Activated CD4-positive, alpha-beta T cell treated with anti-CD3 and anti-CD28 coated beads, Interleukin-2, amount 10 ng/mL, durations not matched to agents 24 days and 14 days (primary cell): ENCODE results near the gene MEAK7. TPM values are rescaled to one million over a fixed set of nuclear protein-coding genes. Genes with fewer than 3 reads are reported as not detected.
A peak's percentile ranks its signal among the peaks of the same experiment; 100 is the strongest.
"Not testable (repeated sequence)": the region's sequence is repeated elsewhere in the genome, so short reads cannot be mapped to it uniquely, and the experiment has no call there.

Experiments
- DNase-seq: peaks from one replicate; pipeline ENCODE4 v3.0.0; 2022
- H3K27ac Mint-ChIP-seq: one replicate; pipeline ENCODE4 v1.8.0; 2022; ENCODE audit warnings: mild to moderate bottlenecking, mixed read lengths
- H3K27me3 Mint-ChIP-seq: one replicate; pipeline ENCODE4 v1.8.0; 2022; ENCODE audit warnings: mixed read lengths
- H3K36me3 Mint-ChIP-seq: one replicate; pipeline ENCODE4 v1.8.0; 2022; ENCODE audit warnings: low read depth, mild to moderate bottlenecking, mixed read lengths
- H3K4me1 Mint-ChIP-seq: one replicate; pipeline ENCODE4 v1.8.0; 2021; ENCODE audit warnings: mixed read lengths
- H3K4me3 Mint-ChIP-seq: one replicate; pipeline ENCODE4 v1.8.0; 2022; ENCODE audit warnings: mild to moderate bottlenecking, moderate library complexity, mixed read lengths
- H3K9me3 Mint-ChIP-seq: one replicate; pipeline ENCODE4 v1.8.0; 2021; ENCODE audit warnings: mixed read lengths
- intact Hi-C: fragments of 100-400 bp; cut with micrococcal nuclease; formaldehyde crosslinking; loops from one replicate; pipeline ENCODE4 v1.15.1; 2023
- total RNA-seq: library from RNA; stranded (reverse); gene quantifications from 2 replicates; pipeline ENCODE4 v1.2.3, GENCODE V29; 2022

MEAK7 gene
- total RNA-seq, 1 donor from 2014 or later, result 12.5 TPM

GRCh38 chr16:84527532-84528269 lies 23.2 kb upstream of the MEAK7 start:
- Mint-ChIP-seq H3K4me3 (no peak overlapping the region), H3K27ac (no peak overlapping the region), H3K9me3 (peaks cover 5% of the 10 kb centered on the region), H3K27me3 (no peaks in the 10 kb centered on the region), H3K4me1 (peaks cover 28% of the 10 kb centered on the region), H3K36me3 (peaks cover 57% of the 10 kb centered on the region)
- DNase-seq, result no peak
- intact Hi-C loops, result no loop called here

GRCh38 chr16:84526794-84527531 lies 22.5 kb upstream of the MEAK7 start:
- Mint-ChIP-seq H3K4me3 (no peak overlapping the region), H3K9me3 (peaks cover 5% of the 10 kb centered on the region), H3K36me3 (peaks cover 55% of the 10 kb centered on the region), H3K27me3 (no peaks in the 10 kb centered on the region), H3K27ac (peak overlapping the region; percentile 51), H3K4me1 (peaks cover 21% of the 10 kb centered on the region)
- no peak for DNase-seq
- intact Hi-C loops, result no loop called here

- H3K9me3 Mint-ChIP-seq, H3K27ac Mint-ChIP-seq, intact Hi-C loops, H3K4me3 Mint-ChIP-seq, H3K27me3 Mint-ChIP-seq, DNase-seq: not testable (repeated sequence)
- Mint-ChIP-seq H3K36me3 (peaks cover 36% of the 10 kb centered on the region), H3K4me1 (peaks cover 26% of the 10 kb centered on the region)
These were observed 20.6 kb upstream of the MEAK7 start for GRCh38 chr16:84524941-84525581.

GRCh38 chr16:84524346-84524920 lies 20.0 kb upstream of the MEAK7 start:
- H3K36me3 Mint-ChIP-seq, result peaks cover 30% of the 10 kb centered on the region
- no peak overlapping the region for H3K27ac Mint-ChIP-seq
- intact Hi-C loops, result no loop called here
- no peak for DNase-seq
- H3K4me1 Mint-ChIP-seq, result peaks cover 32% of the 10 kb centered on the region
- no peak overlapping the region for H3K4me3 Mint-ChIP-seq
- H3K27me3 Mint-ChIP-seq, result no peaks in the 10 kb centered on the region
- peaks cover 5% of the 10 kb centered on the region for H3K9me3 Mint-ChIP-seq

- DNase-seq, result no peak
- H3K36me3 Mint-ChIP-seq, result peaks cover 18% of the 10 kb centered on the region
- no peaks in the 10 kb centered on the region for H3K27me3 Mint-ChIP-seq
- no peak overlapping the region for H3K4me3 Mint-ChIP-seq
- H3K9me3 Mint-ChIP-seq, result peaks cover 3% of the 10 kb centered on the region
- H3K27ac Mint-ChIP-seq, result no peak overlapping the region
- peaks cover 50% of the 10 kb centered on the region for H3K4me1 Mint-ChIP-seq
- intact Hi-C loops, result no loop called here
These were observed 17.0 kb upstream of the MEAK7 start for GRCh38 chr16:84521497-84521770.

GRCh38 chr16:84520725-84521496 lies 16.5 kb upstream of the MEAK7 start:
- intact Hi-C loops, result no loop called here
- Mint-ChIP-seq H3K4me3 (no peak overlapping the region), H3K27ac (peak overlapping the region; percentile 62), H3K4me1 (peaks cover 54% of the 10 kb centered on the region), H3K36me3 (peaks cover 21% of the 10 kb centered on the region), H3K9me3 (peaks cover 5% of the 10 kb centered on the region), H3K27me3 (no peaks in the 10 kb centered on the region)
- no peak for DNase-seq

- DNase-seq, result peak; percentile 74
- H3K27ac Mint-ChIP-seq, result peak overlapping the region; percentile 85
- H3K4me3 Mint-ChIP-seq, result peak overlapping the region; percentile 61
These were observed 15.4 kb upstream of the MEAK7 start for GRCh38 chr16:84519855-84520254.

GRCh38 chr16:84518804-84519341 lies 14.4 kb upstream of the MEAK7 start:
- H3K4me1 Mint-ChIP-seq, result peaks cover 62% of the 10 kb centered on the region
- intact Hi-C loops, result loop anchor here (1.0 kb wide), 1 partner anchor 81 kb away; no protein-coding TSS in a partner anchor
- H3K9me3 Mint-ChIP-seq, result peaks cover 5% of the 10 kb centered on the region
- peak; percentile 93 for DNase-seq
- H3K36me3 Mint-ChIP-seq, result peaks cover 23% of the 10 kb centered on the region
- H3K4me3 Mint-ChIP-seq, result peak overlapping the region; percentile 61
- H3K27me3 Mint-ChIP-seq, result no peaks in the 10 kb centered on the region
- peak overlapping the region; percentile 85 for H3K27ac Mint-ChIP-seq

More at GRCh38 chr16:84519855-84520254, 15.4 kb upstream of the MEAK7 start:
- intact Hi-C loops, result loop anchor here (1.0 kb wide), 1 partner anchor 80 kb away; no protein-coding TSS in a partner anchor
- Mint-ChIP-seq H3K9me3 (peaks cover 5% of the 10 kb centered on the region), H3K4me1 (peaks cover 56% of the 10 kb centered on the region), H3K27me3 (no peaks in the 10 kb centered on the region), H3K36me3 (peaks cover 20% of the 10 kb centered on the region)

GRCh38 chr16:84518220-84518619 lies 13.8 kb upstream of the MEAK7 start:
- Mint-ChIP-seq H3K27ac (peak overlapping the region; percentile 85), H3K4me1 (peaks cover 67% of the 10 kb centered on the region), H3K4me3 (peak overlapping the region; percentile 44), H3K36me3 (peaks cover 24% of the 10 kb centered on the region)
- H3K27me3 Mint-ChIP-seq, DNase-seq, intact Hi-C loops, H3K9me3 Mint-ChIP-seq: not testable (repeated sequence)

GRCh38 chr16:84517366-84517765 lies 12.9 kb upstream of the MEAK7 start:
- DNase-seq, result no peak
- H3K27me3 Mint-ChIP-seq, result no peaks in the 10 kb centered on the region
- H3K4me1 Mint-ChIP-seq, result peaks cover 69% of the 10 kb centered on the region
- peaks cover 19% of the 10 kb centered on the region for H3K36me3 Mint-ChIP-seq
- peak overlapping the region; percentile 85 for H3K27ac Mint-ChIP-seq
- H3K9me3 Mint-ChIP-seq, result peaks cover 5% of the 10 kb centered on the region
- intact Hi-C loops, result no loop called here
- no peak overlapping the region for H3K4me3 Mint-ChIP-seq

GRCh38 chr16:84514874-84515835 lies 10.7 kb upstream of the MEAK7 start:
- Mint-ChIP-seq H3K9me3 (peaks cover 5% of the 10 kb centered on the region), H3K4me3 (peak overlapping the region; percentile 74), H3K27me3 (no peaks in the 10 kb centered on the region), H3K36me3 (peaks cover 17% of the 10 kb centered on the region), H3K27ac (peak overlapping the region; percentile 97), H3K4me1 (peaks cover 73% of the 10 kb centered on the region)
- intact Hi-C loops, result loop anchor here (1.0 to 5.0 kb wide), 5 partner anchors 9 to 224 kb away; partner anchors contain the start of gene COTL1
- DNase-seq, result peak; percentile 96

- Mint-ChIP-seq H3K4me3 (peak overlapping the region; percentile 74), H3K9me3 (peaks cover 5% of the 10 kb centered on the region), H3K27ac (peak overlapping the region; percentile 97), H3K27me3 (no peaks in the 10 kb centered on the region), H3K36me3 (peaks cover 17% of the 10 kb centered on the region), H3K4me1 (peaks cover 68% of the 10 kb centered on the region)
- intact Hi-C loops, result loop anchor here (2.0 to 5.0 kb wide), 2 partner anchors 208 to 224 kb away; no protein-coding TSS in a partner anchor
- no peak for DNase-seq
These were observed 9.9 kb upstream of the MEAK7 start for GRCh38 chr16:84514295-84514873.
